Mesenchymal stem cell (in vitro differentiated cells and primary cell): Measurements from ENCODE around the gene ADAP1.

Experiments
- DNase-seq: peaks from one replicate; pipeline ENCODE4 v3.0.0-alpha.2; 2013
- H2AFZ ChIP-seq: one replicate; pipeline ENCODE4 v1.6.1; 2013; ENCODE audit warnings: low read depth, mild to moderate bottlenecking, control low read depth, inconsistent platforms, low read length, moderate library complexity
- H2AK5ac ChIP-seq: 2 replicates; pipeline ENCODE4 v1.6.1; 2013; ENCODE audit warnings: low read length, moderate library complexity, mild to moderate bottlenecking, inconsistent platforms; ENCODE audit not compliant: severe bottlenecking
- H2BK120ac ChIP-seq: one replicate; pipeline ENCODE4 v1.6.1; 2013; ENCODE audit warnings: low read depth, mild to moderate bottlenecking, inconsistent platforms, low read length, moderate library complexity
- H2BK12ac ChIP-seq, 2 experiments: one replicate each; pipeline ENCODE4 v1.6.1; 2013; ENCODE audit warnings: inconsistent platforms in 2 of 2, low read length in 2 of 2, mild to moderate bottlenecking in 2 of 2, moderate library complexity in 2 of 2, control low read depth in 1 of 2
- H2BK15ac ChIP-seq: one replicate; pipeline ENCODE4 v1.6.1; 2013; ENCODE audit warnings: mild to moderate bottlenecking, low read depth, inconsistent platforms; ENCODE audit not compliant: poor library complexity, severe bottlenecking
- H2BK5ac ChIP-seq: 2 replicates; pipeline ENCODE4 v1.6.1; 2013; ENCODE audit warnings: low read depth, mild to moderate bottlenecking, low read length, control low read depth, inconsistent platforms; ENCODE audit not compliant: poor library complexity, severe bottlenecking
- H3K14ac ChIP-seq, 2 experiments: one replicate each; pipeline ENCODE4 v1.6.1; 2013; ENCODE audit warnings: inconsistent platforms in 2 of 2, low read length in 2 of 2, control low read depth in 1 of 2, mild to moderate bottlenecking in 1 of 2, moderate library complexity in 1 of 2
- H3K18ac ChIP-seq, 2 experiments: one replicate each; pipeline ENCODE4 v1.6.1; 2013; ENCODE audit warnings: inconsistent platforms in 2 of 2, low read length in 2 of 2, control low read depth in 1 of 2, low read depth in 1 of 2, mild to moderate bottlenecking in 1 of 2
- H3K23ac ChIP-seq, 2 experiments: one replicate each; pipeline ENCODE4 v1.6.1; 2013; ENCODE audit warnings: inconsistent platforms in 2 of 2, low read length in 2 of 2, mild to moderate bottlenecking in 2 of 2, moderate library complexity in 2 of 2, control low read depth in 1 of 2
- H3K27ac ChIP-seq: 2 replicates; pipeline ENCODE4 v1.5.1; 2013; ENCODE audit warnings: mild to moderate bottlenecking, moderate library complexity, low read length, control low read depth, inconsistent platforms; ENCODE audit not compliant: poor library complexity, severe bottlenecking
- H3K27me3 ChIP-seq, 2 experiments: 2 replicates each; pipeline versions ENCODE4 v1.6.1 to v1.7.0; 2013; ENCODE audit warnings: low read length in 2 of 2, mild to moderate bottlenecking in 2 of 2, moderate library complexity in 2 of 2, control low read depth in 1 of 2, inconsistent platforms in 1 of 2; ENCODE audit not compliant: control insufficient read depth in 1 of 2, insufficient read depth in 1 of 2
- H3K36me3 ChIP-seq, 2 experiments: 2 replicates each; pipeline versions ENCODE4 v1.6.1 to v1.7.0; 2013; ENCODE audit warnings: low read length in 2 of 2, control low read depth in 1 of 2, inconsistent platforms in 1 of 2, low read depth in 1 of 2, mild to moderate bottlenecking in 1 of 2; ENCODE audit not compliant: insufficient read depth in 2 of 2, control insufficient read depth in 1 of 2
- H3K4ac ChIP-seq, 2 experiments: one replicate each; pipeline ENCODE4 v1.6.1; 2013; ENCODE audit warnings: inconsistent platforms in 2 of 2, low read length in 2 of 2, mild to moderate bottlenecking in 2 of 2, moderate library complexity in 2 of 2, control low read depth in 1 of 2, low read depth in 1 of 2
- H3K4me1 ChIP-seq: 2 replicates; pipeline ENCODE4 v1.6.1; 2013; ENCODE audit warnings: low read depth, low read length, control low read depth; ENCODE audit not compliant: control insufficient read depth, insufficient read depth
- H3K4me2 ChIP-seq: 2 replicates; pipeline ENCODE4 v1.6.1; 2013; ENCODE audit warnings: low read length, mild to moderate bottlenecking, inconsistent platforms; ENCODE audit not compliant: poor library complexity, severe bottlenecking
- H3K4me3 ChIP-seq, 2 experiments: 2 replicates each; pipeline versions ENCODE4 v1.5.1 to v1.7.0; 2013; ENCODE audit warnings: low read length in 2 of 2, mild to moderate bottlenecking in 2 of 2, control low read depth in 1 of 2, low read depth in 1 of 2; ENCODE audit not compliant: insufficient read depth in 1 of 2
- H3K79me1 ChIP-seq: replicated peaks from 2 replicates; pipeline ENCODE4 v1.6.1; 2013; ENCODE audit warnings: mild to moderate bottlenecking, control low read depth, low read length, inconsistent platforms; ENCODE audit not compliant: poor library complexity, severe bottlenecking
- H3K9ac ChIP-seq: 2 replicates; pipeline ENCODE4 v1.7.0; 2013; ENCODE audit warnings: mild to moderate bottlenecking, low read length, moderate library complexity
- H3K9me3 ChIP-seq: 2 replicates; pipeline ENCODE4 v1.7.0; 2013; ENCODE audit warnings: mild to moderate bottlenecking, low read length; ENCODE audit not compliant: control insufficient read depth
- H4K8ac ChIP-seq: one replicate; pipeline ENCODE4 v1.6.1; 2013; ENCODE audit warnings: inconsistent platforms, mild to moderate bottlenecking, low read length, moderate library complexity
- H4K91ac ChIP-seq: one replicate; pipeline ENCODE4 v1.6.1; 2013; ENCODE audit warnings: mild to moderate bottlenecking, low read length, inconsistent platforms
- WGBS: methylation state at CpG from one replicate; pipeline ENCODE4 v1.1.7; 2013; ENCODE audit warnings: mixed read lengths; 5-methylcytosine and 5-hydroxymethylcytosine counted together

Gene ADAP1

DNA sequence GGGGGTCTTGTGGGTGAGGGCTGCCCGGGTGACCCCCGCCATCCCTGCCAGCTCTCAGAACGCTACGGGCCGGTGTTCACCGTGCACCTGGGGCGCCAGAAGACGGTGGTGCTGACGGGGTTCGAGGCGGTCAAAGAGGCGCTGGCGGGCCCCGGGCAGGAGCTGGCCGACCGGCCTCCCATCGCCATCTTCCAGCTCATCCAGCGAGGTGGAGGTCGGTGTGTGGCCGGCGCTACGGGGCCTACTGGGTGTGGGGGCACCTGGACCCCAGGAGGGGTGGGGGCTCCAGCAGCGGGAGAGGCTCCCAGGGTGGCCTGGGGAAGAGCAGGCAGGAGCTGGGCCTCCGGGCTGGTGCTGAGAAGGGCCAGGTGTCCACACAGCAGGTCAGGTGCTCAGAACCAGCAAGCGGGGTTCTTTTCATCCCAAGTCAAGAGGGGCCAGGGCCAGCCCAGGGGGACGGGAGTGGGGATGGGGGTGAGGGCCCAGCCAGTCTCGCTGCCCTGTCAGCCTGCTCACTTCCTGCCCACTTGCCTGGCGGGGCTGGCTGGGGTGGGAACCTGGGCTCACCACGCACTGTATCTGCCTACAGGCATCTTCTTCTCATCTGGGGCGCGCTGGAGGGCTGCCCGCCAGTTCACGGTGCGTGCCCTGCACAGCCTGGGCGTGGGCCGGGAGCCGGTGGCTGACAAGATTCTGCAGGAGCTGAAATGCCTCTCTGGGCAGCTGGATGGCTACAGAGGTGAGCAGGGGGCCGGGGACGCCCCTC is 30.1 kb upstream of the ADAP1 start:
- H3K4ac ChIP-seq: no peak overlapping the region
- H3K27me3 ChIP-seq: peaks cover 0 to 61% of the 10 kb centered on the region in 2 experiments
- H4K8ac ChIP-seq: no peak overlapping the region
- no peaks in the 10 kb centered on the region for H3K9me3 ChIP-seq
- H2BK5ac ChIP-seq: no peak overlapping the region
- DNase-seq: no peak
- no peak overlapping the region for H2BK120ac ChIP-seq
- no peak overlapping the region for H2AFZ ChIP-seq
- no peak overlapping the region for H2BK15ac ChIP-seq
- no peak overlapping the region for H3K27ac ChIP-seq
- no peak overlapping the region for H2BK12ac ChIP-seq
- no peaks in the 10 kb centered on the region for H3K79me1 ChIP-seq
- 93% methylated on average over 39 of the region's 39 CpGs for WGBS
- H3K4me3 ChIP-seq: peak overlapping the region in 1 of 2 experiments; percentile 10
- no peak overlapping the region for H3K4me2 ChIP-seq
- no peak overlapping the region for H3K18ac ChIP-seq
- no peaks in the 10 kb centered on the region for H3K36me3 ChIP-seq
- peak overlapping the region; percentile 30 for H4K91ac ChIP-seq
- peaks cover 58% of the 10 kb centered on the region for H3K4me1 ChIP-seq
- H3K9ac ChIP-seq: no peak overlapping the region
- H3K14ac ChIP-seq: no peak overlapping the region
- no peak overlapping the region for H2AK5ac ChIP-seq
- no peak overlapping the region for H3K23ac ChIP-seq

DNA sequence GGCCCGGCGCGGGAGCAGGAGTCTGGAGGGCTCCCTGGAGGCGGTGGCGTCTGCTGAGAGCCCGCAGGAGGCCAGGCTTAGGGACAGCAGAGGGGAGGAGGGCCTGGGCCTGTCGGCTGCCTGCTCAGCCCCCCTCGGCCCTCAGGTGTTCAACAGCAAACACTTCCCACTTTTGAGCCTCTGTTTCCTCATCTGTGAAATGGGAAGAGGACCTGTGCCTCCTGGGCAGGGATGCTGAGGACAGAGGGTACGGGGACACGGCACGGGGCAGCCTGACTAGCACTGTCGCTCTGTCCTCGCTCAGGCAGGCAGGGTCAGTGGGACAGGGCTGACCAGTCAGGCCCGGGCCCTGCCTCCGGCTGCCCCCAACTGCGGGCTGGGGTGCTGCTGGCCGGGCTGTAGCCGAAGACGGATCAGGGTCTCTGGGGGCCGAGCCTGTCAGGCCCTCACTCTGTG is 29.2 kb upstream of the ADAP1 start:
- no peak overlapping the region for H3K9ac ChIP-seq
- no peak overlapping the region for H2AFZ ChIP-seq
- H3K9me3 ChIP-seq: no peaks in the 10 kb centered on the region
- H4K8ac ChIP-seq: no peak overlapping the region
- no peak overlapping the region for H3K18ac ChIP-seq
- H3K4ac ChIP-seq: no peak overlapping the region
- H3K27ac ChIP-seq: no peak overlapping the region
- H2BK120ac ChIP-seq: no peak overlapping the region
- H2AK5ac ChIP-seq: no peak overlapping the region
- no peaks in the 10 kb centered on the region for H3K79me1 ChIP-seq
- H3K4me3 ChIP-seq: no peak overlapping the region
- no peak overlapping the region for H2BK5ac ChIP-seq
- H4K91ac ChIP-seq: no peak overlapping the region
- no peak overlapping the region for H3K23ac ChIP-seq
- no peak overlapping the region for H2BK15ac ChIP-seq
- no peaks in the 10 kb centered on the region for H3K36me3 ChIP-seq
- peaks cover 53% of the 10 kb centered on the region for H3K4me1 ChIP-seq
- no peak overlapping the region for H3K14ac ChIP-seq
- 94% methylated on average over 19 of the region's 20 CpGs for WGBS
- H3K27me3 ChIP-seq: peaks cover 0 to 58% of the 10 kb centered on the region in 2 experiments
- H2BK12ac ChIP-seq: no peak overlapping the region
- H3K4me2 ChIP-seq: no peak overlapping the region
- DNase-seq: no peak

DNA sequence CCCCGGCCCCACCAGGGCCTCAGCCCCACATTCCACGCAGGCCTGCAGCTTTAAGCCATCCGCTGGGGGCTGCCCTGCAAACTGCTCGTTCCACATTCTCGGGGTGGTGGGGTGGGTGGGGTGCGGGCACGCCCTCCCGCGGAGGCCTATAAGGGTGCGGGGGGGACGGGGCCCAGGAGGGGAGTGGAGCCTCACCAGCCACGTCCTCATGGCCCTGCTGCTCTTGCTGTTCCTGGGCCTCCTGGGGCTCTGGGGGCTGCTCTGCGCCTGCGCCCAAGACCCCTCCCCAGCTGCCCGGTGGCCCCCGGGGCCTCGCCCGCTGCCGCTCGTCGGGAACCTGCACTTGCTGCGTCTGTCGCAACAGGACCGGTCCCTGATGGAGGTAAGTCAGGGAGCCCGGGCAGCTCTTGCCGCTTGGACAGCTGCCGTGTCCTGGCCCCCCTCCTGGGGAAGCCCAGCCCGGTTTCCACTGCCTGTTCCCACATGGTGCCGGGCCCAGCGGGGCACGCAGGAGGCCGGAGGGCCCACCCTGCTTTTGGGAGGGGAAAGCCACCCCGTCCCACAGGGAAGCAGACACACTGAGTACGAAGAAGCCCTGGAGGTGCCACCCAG is 28.6 kb upstream of the ADAP1 start, which contains the start of gene CYP2W1:
Gene CYP2W1 (plus strand): TSS at position 178 of the 612 bp plus-strand sequence. CDS start 31 bp downstream, at position 209.
- peak within 1 kb of the TSS; percentile 68 for H2AK5ac ChIP-seq
- H3K36me3 ChIP-seq: no peaks in the 10 kb centered on the region
- no peak within 1 kb of the TSS for H4K91ac ChIP-seq
- H3K9me3 ChIP-seq: no peaks in the 10 kb centered on the region
- no peak within 1 kb of the TSS for H4K8ac ChIP-seq
- 89% methylated on average over 33 of the region's 34 CpGs for WGBS
- no peak within 1 kb of the TSS for H2BK15ac ChIP-seq
- no peak within 1 kb of the TSS for H3K4me2 ChIP-seq
- H3K23ac ChIP-seq: no peak within 1 kb of the TSS
- peaks cover 53% of the 10 kb centered on the region for H3K4me1 ChIP-seq
- H3K27ac ChIP-seq: no peak within 1 kb of the TSS
- H3K27me3 ChIP-seq: peaks cover 0 to 55% of the 10 kb centered on the region in 2 experiments
- H3K4me3 ChIP-seq: peak within 1 kb of the TSS in 1 of 2 experiments; percentile 5
- no peak within 1 kb of the TSS for H3K14ac ChIP-seq
- H2BK5ac ChIP-seq: no peak within 1 kb of the TSS
- no peak within 1 kb of the TSS for H2BK120ac ChIP-seq
- DNase-seq: no peak
- H3K9ac ChIP-seq: no peak within 1 kb of the TSS
- H3K18ac ChIP-seq: no peak within 1 kb of the TSS
- no peaks in the 10 kb centered on the region for H3K79me1 ChIP-seq
- no peak within 1 kb of the TSS for H2AFZ ChIP-seq
- no peak within 1 kb of the TSS for H3K4ac ChIP-seq
- no peak within 1 kb of the TSS for H2BK12ac ChIP-seq

DNA sequence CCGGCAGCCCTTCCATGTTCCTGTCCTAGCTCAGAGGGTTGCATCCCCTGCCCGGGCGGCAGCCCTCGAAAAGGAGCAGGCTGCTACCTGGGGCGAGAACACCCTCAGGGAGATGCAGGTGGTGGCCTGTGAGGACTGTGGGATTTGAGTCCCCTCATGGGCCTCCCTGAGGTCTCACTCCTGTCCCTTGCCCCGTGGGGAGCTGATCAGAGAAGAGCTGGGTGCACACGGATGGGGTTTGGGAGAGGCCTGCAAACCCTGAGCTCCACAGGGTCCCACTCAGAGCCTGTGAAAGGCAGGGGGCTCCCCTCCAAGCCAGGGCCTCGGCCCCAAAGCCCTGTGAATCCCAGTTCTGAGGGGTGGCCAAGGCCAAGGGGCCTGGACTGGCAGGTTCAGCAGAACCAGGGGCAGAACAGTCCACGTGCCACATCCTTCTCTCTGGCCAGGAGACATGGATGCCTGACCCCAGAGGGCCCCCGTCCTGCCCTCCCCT is 28.1 kb upstream of the ADAP1 start:
- H3K23ac ChIP-seq: no peak overlapping the region
- no peak overlapping the region for H3K4me2 ChIP-seq
- H2AK5ac ChIP-seq: no peak overlapping the region
- H4K8ac ChIP-seq: no peak overlapping the region
- no peak overlapping the region for H2BK12ac ChIP-seq
- H3K27me3 ChIP-seq: peaks cover 0 to 54% of the 10 kb centered on the region in 2 experiments
- H3K79me1 ChIP-seq: no peaks in the 10 kb centered on the region
- no peak overlapping the region for H3K14ac ChIP-seq
- H3K18ac ChIP-seq: no peak overlapping the region
- no peak overlapping the region for H2AFZ ChIP-seq
- H2BK120ac ChIP-seq: no peak overlapping the region
- DNase-seq: no peak
- no peak overlapping the region for H3K9ac ChIP-seq
- H4K91ac ChIP-seq: no peak overlapping the region
- no peak overlapping the region for H3K4me3 ChIP-seq
- H2BK15ac ChIP-seq: no peak overlapping the region
- H3K9me3 ChIP-seq: no peaks in the 10 kb centered on the region
- H3K27ac ChIP-seq: no peak overlapping the region
- no peak overlapping the region for H3K4ac ChIP-seq
- peaks cover 50% of the 10 kb centered on the region for H3K4me1 ChIP-seq
- no peak overlapping the region for H2BK5ac ChIP-seq
- no peaks in the 10 kb centered on the region for H3K36me3 ChIP-seq
- 85% methylated on average over 10 of the region's 10 CpGs for WGBS
